Astrocyte of the spinal cord (primary cell): ENCODE results near the gene CRYGA.

ENCODE experiments used
- DNase-seq: peaks from one replicate; pipeline ENCODE4 v3.0.0; 2011; ENCODE audit warnings: low read depth, low spot score
- H3K4me3 ChIP-seq: 2 replicates; pipeline ENCODE4 v1.5.1; 2011; ENCODE audit warnings: low read depth, mild to moderate bottlenecking, low read length, moderate library complexity
- in situ Hi-C: cut with HindIII; loops from 2 replicates; pipeline ENCODE4 v1.10.0; 2017; ENCODE audit warnings: low sequenced_read_pairs
- TF ChIP-seq, protein P1 (sequence below): IDR thresholded peaks from 2 replicates; pipeline ENCODE4 v1.5.1; 2012; ENCODE audit warnings: low read depth, mild to moderate bottlenecking, low read length, inconsistent platforms

The CRYGA gene, protein sequence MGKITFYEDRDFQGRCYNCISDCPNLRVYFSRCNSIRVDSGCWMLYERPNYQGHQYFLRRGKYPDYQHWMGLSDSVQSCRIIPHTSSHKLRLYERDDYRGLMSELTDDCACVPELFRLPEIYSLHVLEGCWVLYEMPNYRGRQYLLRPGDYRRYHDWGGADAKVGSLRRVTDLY

GRCh38 chr2:208163489-208163888, at the start of gene CRYGA:
Gene CRYGA, minus strand, starts transcription at chr2:208163589. Its CDS starts 33 bp downstream, at chr2:208163556.
- in situ Hi-C loops, result no loop called here
- no peak for DNase-seq
- TF ChIP-seq, protein P1, sequence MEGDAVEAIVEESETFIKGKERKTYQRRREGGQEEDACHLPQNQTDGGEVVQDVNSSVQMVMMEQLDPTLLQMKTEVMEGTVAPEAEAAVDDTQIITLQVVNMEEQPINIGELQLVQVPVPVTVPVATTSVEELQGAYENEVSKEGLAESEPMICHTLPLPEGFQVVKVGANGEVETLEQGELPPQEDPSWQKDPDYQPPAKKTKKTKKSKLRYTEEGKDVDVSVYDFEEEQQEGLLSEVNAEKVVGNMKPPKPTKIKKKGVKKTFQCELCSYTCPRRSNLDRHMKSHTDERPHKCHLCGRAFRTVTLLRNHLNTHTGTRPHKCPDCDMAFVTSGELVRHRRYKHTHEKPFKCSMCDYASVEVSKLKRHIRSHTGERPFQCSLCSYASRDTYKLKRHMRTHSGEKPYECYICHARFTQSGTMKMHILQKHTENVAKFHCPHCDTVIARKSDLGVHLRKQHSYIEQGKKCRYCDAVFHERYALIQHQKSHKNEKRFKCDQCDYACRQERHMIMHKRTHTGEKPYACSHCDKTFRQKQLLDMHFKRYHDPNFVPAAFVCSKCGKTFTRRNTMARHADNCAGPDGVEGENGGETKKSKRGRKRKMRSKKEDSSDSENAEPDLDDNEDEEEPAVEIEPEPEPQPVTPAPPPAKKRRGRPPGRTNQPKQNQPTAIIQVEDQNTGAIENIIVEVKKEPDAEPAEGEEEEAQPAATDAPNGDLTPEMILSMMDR, result no peak
- no peak within 1 kb of the TSS for H3K4me3 ChIP-seq

GRCh38 chr2:208210688-208211451, 47.5 kb upstream of the CRYGA start:
- H3K4me3 ChIP-seq, result no peak overlapping the region
- in situ Hi-C loops, result no loop called here
- DNase-seq, result no peak
- TF ChIP-seq, protein P1, result no peak

- DNase-seq, result no peak
- in situ Hi-C loops, result no loop called here
- no peak overlapping the region for H3K4me3 ChIP-seq
- TF ChIP-seq, protein P1, result no peak
Observed at GRCh38 chr2:208208335-208209085, 45.1 kb upstream of the CRYGA start.

- no peak overlapping the region for H3K4me3 ChIP-seq
- DNase-seq, result no peak
- TF ChIP-seq, protein P1, result no peak
- in situ Hi-C loops, result no loop called here
Observed at GRCh38 chr2:208207769-208208168, 44.4 kb upstream of the CRYGA start.

GRCh38 chr2:208204166-208204565, 40.8 kb upstream of the CRYGA start:
- TF ChIP-seq, protein P1, result no peak
- no peak overlapping the region for H3K4me3 ChIP-seq
- in situ Hi-C loops, result no loop called here
- DNase-seq, result no peak

DNA sequence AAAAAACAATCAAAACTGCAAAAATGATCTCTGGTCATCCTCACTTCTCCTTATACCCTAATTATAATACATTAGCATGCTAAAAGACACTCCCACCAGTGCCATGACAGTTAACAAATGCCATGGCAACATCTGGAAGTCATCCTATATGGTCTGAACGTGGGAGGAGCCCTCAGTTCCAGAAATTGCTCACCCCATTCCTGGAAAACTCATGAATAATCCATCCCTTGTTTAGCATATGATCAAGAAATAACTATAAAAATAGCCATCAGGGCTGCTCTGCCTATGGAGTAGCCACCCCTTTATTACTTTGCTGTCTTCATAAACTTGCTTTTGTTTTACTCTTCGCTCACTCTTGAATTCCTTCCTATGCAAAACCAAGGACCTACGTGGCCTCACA, 32.1 kb upstream of the CRYGA start:
- in situ Hi-C loops, result no loop called here
- TF ChIP-seq, protein P1, result no peak
- DNase-seq, result no peak
- H3K4me3 ChIP-seq, result no peak overlapping the region
